BJ (cell line): Measurements from ENCODE around the gene MYG1. TPM values are rescaled to one million over a fixed set of nuclear protein-coding genes. Genes with fewer than 3 reads are reported as not detected.
A peak's percentile ranks its signal among the peaks of the same experiment; 100 is the strongest.
"Not testable (repeated sequence)": the region's sequence is repeated elsewhere in the genome, so short reads cannot be mapped to it uniquely, and the experiment has no call there.

Experiments
- CTCF ChIA-PET: fragments of 350-600 bp; formaldehyde crosslinking; extraction: SDS; loops from one replicate; lab custom pipeline; 2021; ENCODE audit warnings: antibody characterized with exemption, inconsistent platforms; lab: Yijun Ruan, JAX
- POLR2A ChIA-PET: fragments of 300-600 bp; sonication (Branson Sonifier 250); formaldehyde crosslinking; extraction: SDS; loops from one replicate; lab custom pipeline; 2021; ENCODE audit warnings: antibody characterized with exemption; lab: Charles Lee
- DNase-seq: peaks from one replicate; pipeline ENCODE4 v3.0.0-alpha.2; 2011; ENCODE audit warnings: low read depth
- H3K27me3 ChIP-seq: 2 replicates; pipeline ENCODE4 v1.6.0; 2011; ENCODE audit warnings: low read length; ENCODE audit not compliant: control insufficient read depth, insufficient read depth
- H3K36me3 ChIP-seq: 2 replicates; pipeline ENCODE4 v1.5.1; 2011; ENCODE audit warnings: low read length; ENCODE audit not compliant: control insufficient read depth, insufficient read depth
- H3K4me3 ChIP-seq: 2 replicates; pipeline ENCODE4 v1.5.1; 2011; ENCODE audit warnings: low read depth, mild to moderate bottlenecking, control low read depth, low read length
- CTCF ChIP-seq: IDR thresholded peaks from 2 replicates; pipeline ENCODE4 v1.5.1; 2011; ENCODE audit warnings: low read depth, mild to moderate bottlenecking, control low read depth, inconsistent platforms, low read length, moderate library complexity; ENCODE audit not compliant: insufficient read depth
- polyA plus RNA-seq: library from polyadenylated mRNA; depleted of rRNA; stranded (reverse); fragments of >200 nt; gene quantifications from 2 replicates; pipeline ENCODE4 v1.2.3, GENCODE V29; 2011

MYG1 gene
- polyA plus RNA-seq, 1 experiment, result 78.3 TPM

GRCh38 chr12:53326460-53327185 is 27.1 kb downstream of the MYG1 start:
- no peak for TF ChIP-seq CTCF
- Histone ChIP-seq H3K27me3 (peaks cover 5% of the 10 kb centered on the region), H3K36me3 (no peaks in the 10 kb centered on the region), H3K4me3 (no peak overlapping the region)
- POLR2A ChIA-PET, result no interaction called here
- DNase-seq, result no peak
- CTCF ChIA-PET, result interaction anchor here (0.9 to 12.8 kb wide), 9 partner anchors 9 to 183 kb away, joined by 3 to 210 read pairs (median 10); partner anchors contain the start of genes AMHR2 and SP7

- peaks cover 10% of the 10 kb centered on the region for H3K27me3 ChIP-seq
- TF ChIP-seq CTCF, result peak; percentile 37
- POLR2A ChIA-PET, result interaction anchor here (0.6 kb wide), 1 partner anchor 70 kb away, joined by 3 read pairs; no protein-coding TSS in a partner anchor
- CTCF ChIA-PET, result interaction anchor here (0.5 to 12.8 kb wide), 10 partner anchors 8 to 182 kb away, joined by 3 to 210 read pairs (median 4); partner anchors contain the start of genes AMHR2 and SP7
- no peaks in the 10 kb centered on the region for H3K36me3 ChIP-seq
- H3K4me3 ChIP-seq, result no peak overlapping the region
- DNase-seq, result no peak
These were observed 28.0 kb downstream of the MYG1 start for GRCh38 chr12:53327435-53328042.

GRCh38 chr12:53328043-53328435 is 28.5 kb downstream of the MYG1 start:
- no peak for TF ChIP-seq CTCF
- Histone ChIP-seq H3K4me3 (no peak overlapping the region), H3K36me3 (no peaks in the 10 kb centered on the region), H3K27me3 (peaks cover 12% of the 10 kb centered on the region)
- POLR2A ChIA-PET, result no interaction called here
- CTCF ChIA-PET, result interaction anchor here (1.5 to 12.8 kb wide), 6 partner anchors 7 to 181 kb away, joined by 4 to 210 read pairs (median 11); partner anchors contain the start of gene SP7
- no peak for DNase-seq

GRCh38 chr12:53330671-53331070 is 31.2 kb downstream of the MYG1 start:
- Histone ChIP-seq H3K4me3 (no peak overlapping the region), H3K27me3 (peaks cover 25% of the 10 kb centered on the region), H3K36me3 (no peaks in the 10 kb centered on the region)
- no peak for TF ChIP-seq CTCF
- DNase-seq, result no peak
- CTCF ChIA-PET, result interaction anchor here (0.8 to 12.8 kb wide), 5 partner anchors 9 to 170 kb away, joined by 3 to 210 read pairs (median 5); partner anchors contain the start of genes AAAS, SP1 and TARBP2
- POLR2A ChIA-PET, result no interaction called here

GRCh38 chr12:53332339-53332738 is 32.8 kb downstream of the MYG1 start:
- H3K27me3 ChIP-seq, result peaks cover 34% of the 10 kb centered on the region
- CTCF ChIA-PET, result interaction anchor here (1.4 to 12.8 kb wide), 4 partner anchors 9 to 20 kb away, joined by 3 to 210 read pairs (median 8); partner anchors contain the start of gene AAAS
- not testable (repeated sequence) for H3K36me3 ChIP-seq, H3K4me3 ChIP-seq, DNase-seq
- POLR2A ChIA-PET, result interaction anchor here (0.6 kb wide), 1 partner anchor 24 kb away, joined by 3 read pairs; no protein-coding TSS in a partner anchor
